ENCODE data around the gene CCDC136. TPM values are rescaled to one million over a fixed set of nuclear protein-coding genes. Genes with fewer than 3 reads are reported as not detected.

CCDC136 gene
- polyA plus RNA-seq, 1 donor (not counting 4 experiments of a cell fraction or from before 2014, with no cell fraction given): 1.6 TPM

DNA sequence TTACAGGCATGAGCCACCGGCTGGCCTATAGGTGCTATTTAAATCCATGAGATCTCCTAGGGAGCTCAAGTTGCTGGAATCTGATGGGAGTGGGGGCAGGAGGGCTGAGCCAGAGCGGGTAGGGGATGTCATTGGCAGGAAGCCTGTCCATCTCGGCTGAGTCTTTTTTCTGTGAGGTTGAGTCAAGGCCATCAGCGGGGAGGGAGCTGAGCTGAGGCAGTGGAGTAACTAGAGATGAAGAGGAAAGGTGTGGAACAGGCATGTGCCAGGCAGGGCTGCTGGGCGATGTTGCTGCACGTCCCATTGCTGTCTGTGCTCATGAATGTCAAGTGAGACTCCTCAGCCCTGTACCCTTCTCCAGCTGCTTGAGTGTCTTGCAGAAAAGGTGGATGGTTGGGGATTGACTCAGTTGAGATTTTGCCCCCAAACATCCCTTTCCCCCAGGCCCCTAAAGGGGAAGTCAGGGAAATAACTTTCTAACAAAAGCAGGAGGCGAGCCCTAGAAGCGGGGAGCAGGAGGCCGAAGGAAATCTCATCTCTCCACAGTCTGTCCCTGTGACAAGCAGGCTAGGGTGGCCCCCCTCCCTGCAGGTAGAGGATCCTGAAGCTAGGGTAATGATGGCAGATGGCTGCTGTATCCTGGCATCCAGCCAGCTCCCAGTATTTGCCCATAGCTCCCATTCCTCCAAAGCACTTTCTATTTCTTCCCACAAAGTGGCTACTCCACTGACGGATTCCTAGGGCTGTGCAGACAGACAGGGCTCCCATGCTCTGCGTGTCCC is 76.3 kb downstream of the CCDC136 start:
- H3K4me1 ChIP-seq (ENCODE audit: control insufficient read depth, extremely low read depth, insufficient read depth, low read length): peaks cover 42% of the 10 kb centered on the region
- H2AFZ ChIP-seq (ENCODE audit: control insufficient read depth, low read length): no peak overlapping the region
- H3K27ac ChIP-seq (ENCODE audit: control insufficient read depth, insufficient read depth, low read length): no peak overlapping the region
- no peak overlapping the region for H3K4me3 ChIP-seq (ENCODE audit: control insufficient read depth in 2 of 3, extremely low read depth in 1 of 3, insufficient read depth in 2 of 3, low read depth in 1 of 3, low read length in 3 of 3)
- dilution Hi-C loops (cut with MboI; ENCODE audit: extremely low pct_ligation_motif_present, low sequenced_read_pairs): no loop called here
- H3K9ac ChIP-seq (ENCODE audit: control insufficient read depth, extremely low read depth, insufficient read depth, low read length): no peak overlapping the region
- peak overlapping the region; percentile 80 for H3K4me2 ChIP-seq (ENCODE audit: control insufficient read depth, extremely low read depth, insufficient read depth, low read depth, low read length)
- peaks cover 29% of the 10 kb centered on the region for H3K79me2 ChIP-seq (ENCODE audit: control insufficient read depth, insufficient read depth, low read length)
- H4K20me1 ChIP-seq (ENCODE audit: control insufficient read depth, extremely low read depth, insufficient read depth, low read length): peaks cover 7% of the 10 kb centered on the region
- peak; percentile 72 for DNase-seq (ENCODE audit: low read depth, low spot score)
- H3K9me3 ChIP-seq (ENCODE audit: control insufficient read depth, low read depth, low read length): no peaks in the 10 kb centered on the region
- peaks cover 10 to 17% of the 10 kb centered on the region in 2 experiments for H3K36me3 ChIP-seq (ENCODE audit: control insufficient read depth in 2 of 2, extremely low read depth in 1 of 2, insufficient read depth in 2 of 2, low read length in 2 of 2)
- H3K9me1 ChIP-seq (ENCODE audit: control insufficient read depth, extremely low read depth, insufficient read depth, low read length): peaks cover 4% of the 10 kb centered on the region
- TF ChIP-seq, protein P1, sequence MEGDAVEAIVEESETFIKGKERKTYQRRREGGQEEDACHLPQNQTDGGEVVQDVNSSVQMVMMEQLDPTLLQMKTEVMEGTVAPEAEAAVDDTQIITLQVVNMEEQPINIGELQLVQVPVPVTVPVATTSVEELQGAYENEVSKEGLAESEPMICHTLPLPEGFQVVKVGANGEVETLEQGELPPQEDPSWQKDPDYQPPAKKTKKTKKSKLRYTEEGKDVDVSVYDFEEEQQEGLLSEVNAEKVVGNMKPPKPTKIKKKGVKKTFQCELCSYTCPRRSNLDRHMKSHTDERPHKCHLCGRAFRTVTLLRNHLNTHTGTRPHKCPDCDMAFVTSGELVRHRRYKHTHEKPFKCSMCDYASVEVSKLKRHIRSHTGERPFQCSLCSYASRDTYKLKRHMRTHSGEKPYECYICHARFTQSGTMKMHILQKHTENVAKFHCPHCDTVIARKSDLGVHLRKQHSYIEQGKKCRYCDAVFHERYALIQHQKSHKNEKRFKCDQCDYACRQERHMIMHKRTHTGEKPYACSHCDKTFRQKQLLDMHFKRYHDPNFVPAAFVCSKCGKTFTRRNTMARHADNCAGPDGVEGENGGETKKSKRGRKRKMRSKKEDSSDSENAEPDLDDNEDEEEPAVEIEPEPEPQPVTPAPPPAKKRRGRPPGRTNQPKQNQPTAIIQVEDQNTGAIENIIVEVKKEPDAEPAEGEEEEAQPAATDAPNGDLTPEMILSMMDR (optimal IDR thresholded peaks at IDR 0.05 in 1 of 3, IDR thresholded peaks at IDR 0.05 in 1 of 3, conservative IDR thresholded peaks at IDR 0.05 in 1 of 3; ENCODE audit: extremely low read depth in 1 of 3, insufficient read depth in 2 of 3, low read length in 3 of 3): no peak
- no peak for TF ChIP-seq EZH2 (IDR thresholded peaks at IDR 0.05; ENCODE audit: low read length)
- FAIRE-seq: peak; percentile 85
- peaks cover 9% of the 10 kb centered on the region for H3K27me3 ChIP-seq (ENCODE audit: control insufficient read depth, extremely low read depth, insufficient read depth, low read length)

DNA sequence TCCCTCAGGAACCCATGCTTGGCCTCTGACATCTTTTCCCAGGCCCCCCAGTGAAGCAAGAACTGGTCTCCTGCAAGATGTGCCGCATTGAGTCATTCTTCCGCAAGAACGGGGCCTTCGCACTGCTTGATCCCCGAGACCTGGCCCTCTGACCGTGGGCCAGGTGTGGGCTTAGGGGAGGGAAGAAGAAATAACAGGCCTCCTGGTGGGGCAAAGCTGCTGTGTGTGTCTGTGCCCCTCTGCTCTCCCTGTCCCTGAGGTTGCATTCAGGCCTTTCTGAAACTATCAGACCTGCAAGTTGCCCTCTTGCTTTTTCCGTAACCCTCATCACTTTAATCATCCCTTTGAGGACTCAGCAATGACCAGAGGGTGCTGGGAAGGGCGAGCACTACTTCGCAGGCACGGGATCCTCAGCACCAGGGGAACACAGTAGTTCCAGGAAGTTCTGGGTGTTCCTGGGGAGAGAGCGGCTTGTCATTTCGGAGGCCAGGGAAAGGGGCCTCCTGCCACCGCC is 76.9 kb downstream of the CCDC136 start:
- Histone ChIP-seq H2AFZ (ENCODE audit: control insufficient read depth, low read length) (no peak overlapping the region), H3K4me2 (ENCODE audit: control insufficient read depth, extremely low read depth, insufficient read depth, low read depth, low read length) (peak overlapping the region; percentile 80), H3K4me3 (ENCODE audit: control insufficient read depth in 2 of 3, extremely low read depth in 1 of 3, insufficient read depth in 2 of 3, low read depth in 1 of 3, low read length in 3 of 3) (peak overlapping the region in 2 of 3 experiments; percentile 42 to 61), H3K4me1 (ENCODE audit: control insufficient read depth, extremely low read depth, insufficient read depth, low read length) (peaks cover 40% of the 10 kb centered on the region), H3K9me3 (ENCODE audit: control insufficient read depth, low read depth, low read length) (no peaks in the 10 kb centered on the region), H3K36me3 (ENCODE audit: control insufficient read depth in 2 of 2, extremely low read depth in 1 of 2, insufficient read depth in 2 of 2, low read length in 2 of 2) (peaks cover 10 to 17% of the 10 kb centered on the region in 2 experiments), H3K9ac (ENCODE audit: control insufficient read depth, extremely low read depth, insufficient read depth, low read length) (no peak overlapping the region), H3K9me1 (ENCODE audit: control insufficient read depth, extremely low read depth, insufficient read depth, low read length) (peaks cover 4% of the 10 kb centered on the region), H3K27me3 (ENCODE audit: control insufficient read depth, extremely low read depth, insufficient read depth, low read length) (peaks cover 9% of the 10 kb centered on the region), H3K79me2 (ENCODE audit: control insufficient read depth, insufficient read depth, low read length) (peaks cover 22% of the 10 kb centered on the region), H4K20me1 (ENCODE audit: control insufficient read depth, extremely low read depth, insufficient read depth, low read length) (peaks cover 7% of the 10 kb centered on the region), H3K27ac (ENCODE audit: control insufficient read depth, insufficient read depth, low read length) (no peak overlapping the region)
- no peak for DNase-seq (ENCODE audit: low read depth, low spot score)
- TF ChIP-seq, protein P1 (optimal IDR thresholded peaks at IDR 0.05 in 1 of 3, IDR thresholded peaks at IDR 0.05 in 1 of 3, conservative IDR thresholded peaks at IDR 0.05 in 1 of 3; ENCODE audit: extremely low read depth in 1 of 3, insufficient read depth in 2 of 3, low read length in 3 of 3): no peak
- dilution Hi-C loops (cut with MboI; ENCODE audit: extremely low pct_ligation_motif_present, low sequenced_read_pairs): no loop called here
- FAIRE-seq: no peak

Measured in keratinocyte (primary cell).